Fibroblast of pulmonary artery (primary cell): ENCODE measurements around the gene JARID2.

Experiments
- DNase-seq: peaks from one replicate; pipeline ENCODE4 v3.0.0-alpha.2; 2010; ENCODE audit warnings: low read depth
- H3K4me3 ChIP-seq: replicated peaks from 2 replicates; pipeline ENCODE4 v1.5.1; 2011; ENCODE audit warnings: low read depth, mild to moderate bottlenecking, control low read depth, low read length, moderate library complexity
- TF ChIP-seq, protein P1 (sequence below): IDR thresholded peaks from 2 replicates; pipeline ENCODE4 v1.5.1; 2011; ENCODE audit warnings: mild to moderate bottlenecking, control low read depth, low read length, inconsistent platforms; ENCODE audit errors: missing control alignments

The JARID2 gene

DNA sequence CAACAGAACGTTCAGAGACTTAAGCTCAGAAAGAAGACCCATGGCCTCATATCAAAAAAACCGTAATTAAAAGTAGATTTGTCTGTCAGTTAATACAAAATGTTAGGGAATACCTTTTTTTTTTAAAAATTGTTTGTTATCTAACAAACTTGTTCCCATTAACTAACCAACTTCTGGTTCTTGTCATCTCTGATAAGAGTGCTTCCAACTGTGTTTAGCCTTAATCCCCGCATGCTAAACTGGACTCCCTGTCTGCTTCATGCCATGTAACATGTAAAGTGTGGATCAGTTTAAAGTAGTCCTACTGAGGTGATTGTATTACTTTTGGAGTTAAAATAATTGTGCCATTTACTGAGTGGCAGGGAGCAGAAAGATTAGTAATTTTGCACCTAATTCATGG, 6.3 kb downstream of the JARID2 start:
- H3K4me3 ChIP-seq, result no peak overlapping the region
- TF ChIP-seq, protein P1, sequence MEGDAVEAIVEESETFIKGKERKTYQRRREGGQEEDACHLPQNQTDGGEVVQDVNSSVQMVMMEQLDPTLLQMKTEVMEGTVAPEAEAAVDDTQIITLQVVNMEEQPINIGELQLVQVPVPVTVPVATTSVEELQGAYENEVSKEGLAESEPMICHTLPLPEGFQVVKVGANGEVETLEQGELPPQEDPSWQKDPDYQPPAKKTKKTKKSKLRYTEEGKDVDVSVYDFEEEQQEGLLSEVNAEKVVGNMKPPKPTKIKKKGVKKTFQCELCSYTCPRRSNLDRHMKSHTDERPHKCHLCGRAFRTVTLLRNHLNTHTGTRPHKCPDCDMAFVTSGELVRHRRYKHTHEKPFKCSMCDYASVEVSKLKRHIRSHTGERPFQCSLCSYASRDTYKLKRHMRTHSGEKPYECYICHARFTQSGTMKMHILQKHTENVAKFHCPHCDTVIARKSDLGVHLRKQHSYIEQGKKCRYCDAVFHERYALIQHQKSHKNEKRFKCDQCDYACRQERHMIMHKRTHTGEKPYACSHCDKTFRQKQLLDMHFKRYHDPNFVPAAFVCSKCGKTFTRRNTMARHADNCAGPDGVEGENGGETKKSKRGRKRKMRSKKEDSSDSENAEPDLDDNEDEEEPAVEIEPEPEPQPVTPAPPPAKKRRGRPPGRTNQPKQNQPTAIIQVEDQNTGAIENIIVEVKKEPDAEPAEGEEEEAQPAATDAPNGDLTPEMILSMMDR, result no peak

DNA sequence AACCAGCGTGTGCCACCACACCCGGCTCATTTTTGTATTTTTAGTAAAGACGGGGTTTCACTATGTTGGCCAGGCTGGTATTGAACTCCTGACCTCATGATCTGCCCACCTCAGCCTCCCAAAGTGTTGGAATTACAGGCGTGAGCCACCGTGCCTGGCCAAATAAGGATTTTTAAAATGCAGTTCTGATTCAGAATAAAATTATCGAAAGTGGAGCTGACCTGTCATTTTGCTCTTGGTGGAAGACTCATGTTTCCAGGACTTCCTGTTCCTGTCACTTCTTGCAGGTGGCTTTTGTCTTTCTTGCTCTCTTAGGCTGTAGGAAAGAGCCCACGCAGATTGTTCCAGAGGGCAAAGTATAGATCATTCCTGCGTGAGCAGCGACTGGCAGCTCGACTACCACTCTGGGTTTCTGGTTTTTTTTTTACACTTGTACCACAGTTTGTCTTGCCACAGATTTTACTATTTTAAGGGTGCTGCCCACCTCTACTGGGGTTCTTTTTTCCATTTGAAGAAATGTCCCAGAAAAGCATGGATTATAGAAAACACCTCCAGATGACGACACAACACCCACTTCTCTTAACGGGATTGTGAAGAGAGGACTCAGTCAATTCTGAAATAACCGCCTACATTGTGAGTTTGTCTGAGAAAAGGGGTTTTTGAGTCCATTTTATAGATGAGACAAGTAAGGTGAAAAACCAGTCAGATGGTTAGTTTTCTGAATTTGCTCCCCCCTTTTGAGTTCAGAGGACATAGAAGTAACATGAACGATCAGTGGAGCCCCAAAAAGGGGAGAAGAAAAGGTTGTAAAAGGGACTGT, 7.5 kb downstream of the JARID2 start:
- no peak overlapping the region for H3K4me3 ChIP-seq
- TF ChIP-seq, protein P1, result no peak
- no peak for DNase-seq

More for the DNA sequence above, 6.3 kb downstream of the JARID2 start:
- no peak for DNase-seq

DNA sequence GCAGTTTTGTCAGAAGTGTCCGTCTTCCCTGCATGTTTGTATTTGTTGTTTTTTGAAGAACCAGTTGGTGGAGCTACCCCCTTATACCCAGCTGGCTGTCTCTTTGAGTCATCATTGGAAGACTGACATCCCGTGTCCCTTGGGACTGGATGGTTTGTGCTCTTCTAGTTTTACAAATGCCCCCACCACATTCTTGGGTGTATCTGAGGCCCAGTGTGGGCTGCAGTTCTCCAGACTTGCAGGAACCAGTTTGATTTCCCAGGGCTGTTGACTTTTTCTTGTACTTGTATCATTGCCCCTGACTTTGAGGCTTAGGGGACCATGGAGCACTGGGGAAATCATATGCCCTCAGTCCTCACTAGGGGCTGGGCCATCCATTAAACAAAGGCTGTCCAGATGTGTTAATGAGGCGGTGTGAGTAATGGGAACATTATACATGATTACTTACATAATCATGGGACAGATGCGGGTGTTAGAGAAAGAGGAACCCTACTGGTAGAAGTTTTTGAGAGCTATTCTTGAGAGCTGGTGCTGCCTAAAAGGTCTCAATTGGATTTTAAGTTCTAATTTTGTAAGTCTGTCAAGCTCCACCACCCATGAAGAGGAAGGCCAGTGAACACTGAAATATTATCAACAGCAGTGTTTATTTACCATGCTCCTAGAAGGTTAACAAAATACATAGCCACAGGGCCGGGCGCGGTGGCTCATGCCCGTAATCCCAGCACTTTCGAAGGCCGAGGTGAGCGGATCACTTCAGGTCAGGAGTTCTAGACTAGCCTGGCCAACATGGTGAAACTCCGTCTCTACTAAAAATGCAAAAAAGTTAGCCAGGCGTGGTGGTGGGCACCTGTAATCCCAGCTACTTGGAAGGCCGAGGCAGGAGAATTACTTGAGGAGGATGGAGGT, 8.5 kb downstream of the JARID2 start:
- H3K4me3 ChIP-seq, result no peak overlapping the region
- TF ChIP-seq, protein P1, result peak; percentile 1
- peak; percentile 42 for DNase-seq

DNA sequence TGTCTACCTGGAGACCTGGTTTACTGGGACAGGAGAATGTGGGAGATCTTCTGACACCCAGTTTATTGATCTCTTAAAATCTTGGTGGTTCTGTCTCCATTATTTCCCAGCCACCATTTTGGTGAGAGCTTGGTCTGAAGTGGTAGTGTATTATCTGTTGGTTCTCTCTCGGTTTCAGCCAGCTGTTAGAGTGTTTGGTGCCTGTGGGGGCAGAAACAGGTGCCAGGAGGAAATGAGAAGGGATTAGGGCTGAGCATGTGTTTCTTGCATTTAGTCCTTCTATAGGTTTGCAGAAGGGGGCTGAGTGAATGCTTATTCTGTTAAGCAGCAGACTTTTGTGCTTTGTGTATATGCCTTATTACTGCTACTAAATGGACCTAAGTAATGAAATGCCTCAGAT, 9.6 kb downstream of the JARID2 start:
- TF ChIP-seq, protein P1, result no peak
- no peak overlapping the region for H3K4me3 ChIP-seq
- no peak for DNase-seq

DNA sequence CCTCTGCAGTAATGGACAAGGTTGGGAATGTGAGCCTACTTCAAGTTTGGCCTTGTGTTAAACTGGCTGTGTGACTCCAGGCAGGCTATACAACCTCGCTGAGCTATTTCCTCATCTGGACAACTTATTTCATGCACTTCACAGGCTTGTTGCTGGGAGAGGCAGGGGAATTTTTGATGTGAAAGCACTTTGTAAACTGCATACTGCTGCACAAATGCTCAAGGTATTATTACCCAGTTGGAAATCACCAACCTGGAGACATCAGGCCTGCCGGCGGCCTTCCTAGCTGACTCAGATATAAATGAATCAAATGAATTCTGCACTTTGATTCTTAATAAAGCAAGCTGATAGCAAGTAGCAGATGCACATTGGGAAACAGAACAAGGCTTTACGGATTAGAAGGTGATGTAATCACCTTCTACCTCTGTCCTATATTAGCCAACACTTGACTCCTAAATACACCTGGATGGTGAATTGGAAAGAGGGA, 10.1 kb downstream of the JARID2 start:
- TF ChIP-seq, protein P1, result no peak
- DNase-seq, result no peak
- no peak overlapping the region for H3K4me3 ChIP-seq

DNA sequence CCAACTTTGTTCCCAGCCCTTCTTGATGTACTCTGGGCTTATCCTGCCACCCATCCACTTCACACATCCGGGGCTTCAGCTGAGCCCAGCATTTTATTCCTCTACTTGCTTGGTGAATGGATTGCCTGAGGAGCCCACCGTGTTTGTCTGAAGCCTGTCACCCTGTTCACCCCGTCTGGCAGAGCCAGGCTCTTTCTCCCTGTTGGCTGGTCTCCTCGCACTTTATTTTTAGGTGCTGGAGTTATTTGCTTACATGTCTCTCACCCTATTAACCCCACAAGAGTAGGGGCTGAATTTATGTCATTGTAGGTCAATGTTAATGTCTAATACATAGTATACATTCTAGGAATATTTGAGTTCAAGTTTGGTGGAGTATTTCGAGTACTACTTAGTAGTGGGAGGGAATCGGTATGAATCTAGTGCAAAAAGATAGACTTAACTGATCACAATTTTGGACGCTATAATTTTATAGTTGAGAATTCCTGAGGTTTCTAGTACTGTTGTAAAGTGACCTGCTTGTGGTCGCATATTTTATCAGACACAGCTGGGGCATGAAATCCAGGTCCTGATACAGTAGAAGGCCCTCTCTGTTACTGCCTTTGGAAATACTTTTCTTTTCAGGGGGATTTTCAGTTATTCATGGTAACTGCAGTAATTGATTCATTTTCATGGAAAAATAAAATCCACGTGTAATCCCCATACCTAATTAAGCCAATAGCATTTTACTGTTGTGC, 10.8 kb downstream of the JARID2 start:
- TF ChIP-seq, protein P1, result no peak
- DNase-seq, result no peak
- H3K4me3 ChIP-seq, result no peak overlapping the region
